ENCODE measurements around the gene CACNA1H. TPM values are rescaled to one million over a fixed set of nuclear protein-coding genes. Genes with fewer than 3 reads are reported as not detected.

Gene CACNA1H
- polyA plus RNA-seq, 1 donor: 9.8 TPM

GRCh38 chr16:1201444-1201843 lies 48.5 kb downstream of the CACNA1H start:
- peaks cover 8% of the 10 kb centered on the region for H3K9me3 ChIP-seq (ENCODE audit: control insufficient read depth, low read depth, low read length)
- H3K4me3 ChIP-seq (ENCODE audit: low read length): no peak overlapping the region
- H3K36me3 ChIP-seq (ENCODE audit: control insufficient read depth, insufficient read depth, low read length): peaks cover 3% of the 10 kb centered on the region
- no CpG with 5 or more reads among the region's 25 CpGs for WGBS (ENCODE audit: insufficient coverage, low lambda C conversion rate)
- DNase-seq: no peak
- H3K27ac ChIP-seq (ENCODE audit: low read length): no peak overlapping the region
- H3K27me3 ChIP-seq (ENCODE audit: control insufficient read depth, insufficient read depth, low read length): no peaks in the 10 kb centered on the region
- no peaks in the 10 kb centered on the region for H3K4me1 ChIP-seq (ENCODE audit: control insufficient read depth, insufficient read depth, low read length)

GRCh38 chr16:1202274-1202673 lies 49.4 kb downstream of the CACNA1H start:
- WGBS (ENCODE audit: insufficient coverage, low lambda C conversion rate): no CpG with 5 or more reads among the region's 18 CpGs
- Histone ChIP-seq H3K36me3 (ENCODE audit: control insufficient read depth, insufficient read depth, low read length) (peaks cover 3% of the 10 kb centered on the region), H3K27me3 (ENCODE audit: control insufficient read depth, insufficient read depth, low read length) (no peaks in the 10 kb centered on the region), H3K27ac (ENCODE audit: low read length) (no peak overlapping the region), H3K4me3 (ENCODE audit: low read length) (no peak overlapping the region), H3K4me1 (ENCODE audit: control insufficient read depth, insufficient read depth, low read length) (no peaks in the 10 kb centered on the region), H3K9me3 (ENCODE audit: control insufficient read depth, low read depth, low read length) (peaks cover 8% of the 10 kb centered on the region)
- DNase-seq: no peak

DNA sequence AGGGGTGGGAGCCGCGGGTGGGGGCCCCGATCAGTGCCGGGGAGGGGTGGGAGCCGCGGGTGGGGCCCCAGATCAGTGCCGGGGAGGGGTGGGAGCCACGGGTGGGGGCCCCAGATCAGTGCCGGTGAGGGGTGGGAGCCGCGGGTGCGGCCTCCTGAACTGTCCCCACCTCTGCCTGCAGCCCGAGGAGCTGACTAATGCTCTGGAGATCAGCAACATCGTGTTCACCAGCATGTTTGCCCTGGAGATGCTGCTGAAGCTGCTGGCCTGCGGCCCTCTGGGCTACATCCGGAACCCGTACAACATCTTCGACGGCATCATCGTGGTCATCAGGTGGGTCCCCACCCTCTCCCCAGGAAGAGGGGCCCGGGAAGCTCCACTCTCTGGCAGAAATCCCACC lies 52.0 kb downstream of the CACNA1H start:
- no peak overlapping the region for H3K4me3 ChIP-seq (ENCODE audit: low read length)
- peaks cover 8% of the 10 kb centered on the region for H3K9me3 ChIP-seq (ENCODE audit: control insufficient read depth, low read depth, low read length)
- no peak for DNase-seq
- H3K36me3 ChIP-seq (ENCODE audit: control insufficient read depth, insufficient read depth, low read length): peaks cover 3% of the 10 kb centered on the region
- no peak overlapping the region for H3K27ac ChIP-seq (ENCODE audit: low read length)
- H3K4me1 ChIP-seq (ENCODE audit: control insufficient read depth, insufficient read depth, low read length): no peaks in the 10 kb centered on the region
- WGBS (ENCODE audit: insufficient coverage, low lambda C conversion rate): no CpG with 5 or more reads among the region's 21 CpGs
- no peaks in the 10 kb centered on the region for H3K27me3 ChIP-seq (ENCODE audit: control insufficient read depth, insufficient read depth, low read length)

DNA sequence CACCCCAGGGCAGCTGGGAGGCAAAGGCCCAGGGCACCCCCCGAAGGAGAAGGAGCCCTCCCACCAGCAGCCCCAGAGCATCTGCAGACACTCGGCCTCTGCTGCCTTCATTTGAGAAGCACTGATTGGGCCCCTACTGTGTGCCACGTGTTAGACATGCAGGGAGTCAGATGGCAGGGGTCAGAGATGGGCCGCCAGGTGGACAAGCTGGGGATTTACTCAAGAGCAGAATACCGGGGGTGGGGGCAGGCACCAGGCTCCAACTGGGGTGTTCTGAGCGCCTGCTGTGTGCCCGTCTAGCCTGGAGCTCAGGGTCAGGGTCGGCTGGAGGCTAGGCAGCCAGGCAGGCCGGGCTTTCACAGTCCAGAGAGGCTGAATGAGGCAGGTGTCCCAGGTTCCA lies 53.4 kb downstream of the CACNA1H start:
- Histone ChIP-seq H3K36me3 (ENCODE audit: control insufficient read depth, insufficient read depth, low read length) (peaks cover 3% of the 10 kb centered on the region), H3K9me3 (ENCODE audit: control insufficient read depth, low read depth, low read length) (peaks cover 2% of the 10 kb centered on the region), H3K27me3 (ENCODE audit: control insufficient read depth, insufficient read depth, low read length) (no peaks in the 10 kb centered on the region), H3K4me1 (ENCODE audit: control insufficient read depth, insufficient read depth, low read length) (no peaks in the 10 kb centered on the region), H3K27ac (ENCODE audit: low read length) (no peak overlapping the region), H3K4me3 (ENCODE audit: low read length) (no peak overlapping the region)
- no peak for DNase-seq
- WGBS (ENCODE audit: insufficient coverage, low lambda C conversion rate): no CpG with 5 or more reads among the region's 9 CpGs

DNA sequence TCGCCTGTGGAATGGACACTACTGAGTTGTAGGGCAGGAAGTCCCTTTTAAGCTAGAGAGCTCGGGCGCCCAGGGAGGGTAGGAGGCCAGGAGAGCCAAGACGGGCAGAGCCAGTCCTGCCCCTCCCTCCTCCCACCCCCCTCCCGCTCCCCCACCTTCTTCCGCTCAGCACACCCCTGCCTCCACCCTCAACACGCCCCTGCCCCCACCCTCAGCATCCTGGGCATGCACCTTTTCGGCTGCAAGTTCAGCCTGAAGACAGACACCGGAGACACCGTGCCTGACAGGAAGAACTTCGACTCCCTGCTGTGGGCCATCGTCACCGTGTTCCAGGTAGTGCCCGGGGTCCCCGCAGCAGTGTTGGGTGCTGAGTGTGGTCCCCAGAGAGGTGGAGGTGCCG lies 53.9 kb downstream of the CACNA1H start:
- Histone ChIP-seq H3K4me3 (ENCODE audit: low read length) (no peak overlapping the region), H3K36me3 (ENCODE audit: control insufficient read depth, insufficient read depth, low read length) (peaks cover 3% of the 10 kb centered on the region), H3K27ac (ENCODE audit: low read length) (no peak overlapping the region), H3K27me3 (ENCODE audit: control insufficient read depth, insufficient read depth, low read length) (no peaks in the 10 kb centered on the region), H3K9me3 (ENCODE audit: control insufficient read depth, low read depth, low read length) (peaks cover 2% of the 10 kb centered on the region), H3K4me1 (ENCODE audit: control insufficient read depth, insufficient read depth, low read length) (no peaks in the 10 kb centered on the region)
- DNase-seq: no peak
- 100% methylated on average over 1 of the region's 16 CpGs for WGBS (ENCODE audit: insufficient coverage, low lambda C conversion rate)

DNA sequence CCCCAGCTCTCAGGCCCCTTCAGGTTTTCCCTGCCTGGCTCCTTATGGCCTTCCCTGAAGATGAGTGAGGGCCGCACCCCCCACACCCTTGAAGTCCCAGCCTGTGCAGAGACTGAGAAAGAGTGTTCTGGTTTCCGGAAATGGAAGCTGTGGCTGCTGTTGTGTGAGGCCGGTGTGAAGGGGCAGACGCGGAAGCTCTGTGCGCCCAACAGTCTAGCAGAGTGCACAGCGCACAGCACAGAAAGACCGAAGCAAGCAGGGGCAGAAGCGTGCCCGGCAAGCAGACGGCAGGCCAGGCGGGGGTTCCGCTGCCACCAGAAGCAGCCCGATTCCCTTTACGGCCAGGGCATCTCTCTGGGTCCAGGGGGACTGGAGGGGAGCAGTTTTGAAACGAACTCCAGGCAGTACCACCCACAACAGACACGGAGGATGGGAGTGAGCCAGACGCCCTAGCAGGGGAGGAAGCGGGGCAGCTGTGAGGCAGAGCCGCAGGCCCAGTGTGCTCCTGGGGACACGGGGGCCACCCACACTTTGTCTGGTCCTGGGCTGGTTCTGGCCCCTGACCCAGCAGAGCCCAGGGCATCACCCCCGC lies 55.4 kb downstream of the CACNA1H start:
- 100% methylated on average over 1 of the region's 22 CpGs for WGBS (ENCODE audit: insufficient coverage, low lambda C conversion rate)
- H3K36me3 ChIP-seq (ENCODE audit: control insufficient read depth, insufficient read depth, low read length): peaks cover 3% of the 10 kb centered on the region
- no peaks in the 10 kb centered on the region for H3K4me1 ChIP-seq (ENCODE audit: control insufficient read depth, insufficient read depth, low read length)
- H3K27me3 ChIP-seq (ENCODE audit: control insufficient read depth, insufficient read depth, low read length): no peaks in the 10 kb centered on the region
- no peak overlapping the region for H3K27ac ChIP-seq (ENCODE audit: low read length)
- H3K9me3 ChIP-seq (ENCODE audit: control insufficient read depth, low read depth, low read length): peaks cover 2% of the 10 kb centered on the region
- H3K4me3 ChIP-seq (ENCODE audit: low read length): no peak overlapping the region
- no peak for DNase-seq

- DNase-seq: no peak
- Histone ChIP-seq H3K4me1 (ENCODE audit: control insufficient read depth, insufficient read depth, low read length) (no peaks in the 10 kb centered on the region), H3K27me3 (ENCODE audit: control insufficient read depth, insufficient read depth, low read length) (no peaks in the 10 kb centered on the region), H3K27ac (ENCODE audit: low read length) (no peak overlapping the region), H3K36me3 (ENCODE audit: control insufficient read depth, insufficient read depth, low read length) (peaks cover 3% of the 10 kb centered on the region), H3K9me3 (ENCODE audit: control insufficient read depth, low read depth, low read length) (no peaks in the 10 kb centered on the region), H3K4me3 (ENCODE audit: low read length) (no peak overlapping the region)
- WGBS (ENCODE audit: insufficient coverage, low lambda C conversion rate): no CpG with 5 or more reads among the region's 43 CpGs
Measured at GRCh38 chr16:1209081-1209480, 56.2 kb downstream of the CACNA1H start.

DNA sequence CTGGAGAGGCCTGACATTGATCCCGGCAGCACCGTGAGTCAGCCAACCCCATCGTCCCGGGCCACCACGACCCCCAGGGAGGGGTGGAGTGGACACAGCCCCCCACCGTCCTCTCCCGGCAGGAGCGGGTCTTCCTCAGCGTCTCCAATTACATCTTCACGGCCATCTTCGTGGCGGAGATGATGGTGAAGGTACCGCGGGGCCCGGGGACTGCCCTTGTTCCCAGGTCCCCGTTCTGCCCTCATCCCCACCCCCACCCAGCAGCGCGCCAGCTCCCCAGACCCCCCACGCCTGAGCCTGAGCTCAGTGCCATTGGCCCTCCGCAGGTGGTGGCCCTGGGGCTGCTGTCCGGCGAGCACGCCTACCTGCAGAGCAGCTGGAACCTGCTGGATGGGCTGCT lies 57.6 kb downstream of the CACNA1H start:
- WGBS (ENCODE audit: insufficient coverage, low lambda C conversion rate): no CpG with 5 or more reads among the region's 23 CpGs
- no peak overlapping the region for H3K27ac ChIP-seq (ENCODE audit: low read length)

GRCh38 chr16:1211451-1212268 lies 58.8 kb downstream of the CACNA1H start:
- no peak for DNase-seq
- Histone ChIP-seq H3K9me3 (ENCODE audit: control insufficient read depth, low read depth, low read length) (no peaks in the 10 kb centered on the region), H3K36me3 (ENCODE audit: control insufficient read depth, insufficient read depth, low read length) (no peaks in the 10 kb centered on the region), H3K4me1 (ENCODE audit: control insufficient read depth, insufficient read depth, low read length) (no peaks in the 10 kb centered on the region), H3K27me3 (ENCODE audit: control insufficient read depth, insufficient read depth, low read length) (no peaks in the 10 kb centered on the region), H3K27ac (ENCODE audit: low read length) (no peak overlapping the region), H3K4me3 (ENCODE audit: low read length) (no peak overlapping the region)
- WGBS (ENCODE audit: insufficient coverage, low lambda C conversion rate): 80% methylated on average over 2 of the region's 65 CpGs

More for the DNA sequence above, 57.6 kb downstream of the CACNA1H start:
- no peak for DNase-seq
- H3K4me3 ChIP-seq (ENCODE audit: low read length): no peak overlapping the region
- no peaks in the 10 kb centered on the region for H3K27me3 ChIP-seq (ENCODE audit: control insufficient read depth, insufficient read depth, low read length)
- H3K4me1 ChIP-seq (ENCODE audit: control insufficient read depth, insufficient read depth, low read length): no peaks in the 10 kb centered on the region
- H3K36me3 ChIP-seq (ENCODE audit: control insufficient read depth, insufficient read depth, low read length): no peaks in the 10 kb centered on the region
- no peaks in the 10 kb centered on the region for H3K9me3 ChIP-seq (ENCODE audit: control insufficient read depth, low read depth, low read length)

GRCh38 chr16:1212616-1213194 lies 59.8 kb downstream of the CACNA1H start:
- DNase-seq: no peak
- no peak overlapping the region for H3K4me3 ChIP-seq (ENCODE audit: low read length)
- no CpG with 5 or more reads among the region's 40 CpGs for WGBS (ENCODE audit: insufficient coverage, low lambda C conversion rate)
- H3K9me3 ChIP-seq (ENCODE audit: control insufficient read depth, low read depth, low read length): no peaks in the 10 kb centered on the region
- H3K36me3 ChIP-seq (ENCODE audit: control insufficient read depth, insufficient read depth, low read length): no peaks in the 10 kb centered on the region
- no peaks in the 10 kb centered on the region for H3K27me3 ChIP-seq (ENCODE audit: control insufficient read depth, insufficient read depth, low read length)
- no peak overlapping the region for H3K27ac ChIP-seq (ENCODE audit: low read length)
- no peaks in the 10 kb centered on the region for H3K4me1 ChIP-seq (ENCODE audit: control insufficient read depth, insufficient read depth, low read length)
